ENCODE data around the gene LGALS9B.
"Not testable (repeated sequence)": the region's sequence is repeated elsewhere in the genome, so short reads cannot be mapped to it uniquely, and the experiment has no call there.

LGALS9B gene

GRCh38 chr17:20466553-20466952 lies 786 bp downstream of the LGALS9B start:
- not testable (repeated sequence) for DNase-seq

DNA sequence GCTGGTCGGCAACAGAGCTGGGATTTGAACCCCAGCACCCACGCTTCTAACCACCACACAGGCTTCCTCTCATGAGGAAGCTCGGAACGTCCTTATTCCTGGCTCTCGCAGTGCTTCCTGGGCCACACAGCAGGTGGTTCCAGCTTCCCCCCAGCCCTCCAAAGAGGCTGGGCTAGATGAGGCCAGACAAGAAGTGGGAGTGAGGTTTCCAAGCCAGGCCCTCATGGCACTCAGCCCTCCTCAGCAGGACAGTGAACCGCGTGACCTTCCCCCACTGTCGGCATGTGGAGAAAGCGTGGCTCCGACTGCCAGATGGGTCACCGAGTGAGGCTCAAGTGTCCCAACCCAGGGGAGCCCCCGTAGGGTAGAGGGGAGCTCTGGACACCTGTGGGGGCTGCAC lies 1.8 kb downstream of the LGALS9B start:
- not testable (repeated sequence) for DNase-seq

DNA sequence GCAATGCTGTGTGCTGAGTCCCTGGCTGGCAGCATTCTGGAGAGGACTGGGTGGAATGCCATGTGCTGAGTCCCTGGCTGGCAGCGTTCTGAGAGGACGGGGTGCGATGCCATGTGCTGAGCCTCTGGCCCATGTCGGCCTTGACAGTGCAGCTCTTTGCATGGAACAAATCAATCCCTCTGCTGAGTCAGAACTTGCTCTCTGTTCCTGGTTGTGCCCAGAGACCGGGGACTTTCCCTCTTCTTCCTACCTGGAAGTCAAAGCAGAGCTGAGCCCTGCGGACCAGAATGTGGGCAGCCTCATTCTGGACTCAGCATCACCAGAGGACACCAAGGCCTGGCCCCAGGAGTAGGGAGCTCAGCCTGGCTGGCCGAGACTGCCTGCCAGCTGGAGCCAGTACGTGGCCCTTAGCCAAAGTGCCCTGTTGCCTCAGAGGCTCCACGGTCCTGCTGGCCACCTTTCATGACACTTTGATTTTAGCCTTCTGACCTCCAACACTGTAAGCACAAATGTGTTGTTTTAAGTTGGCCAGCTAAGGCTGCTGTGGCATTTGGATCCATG lies 2.4 kb downstream of the LGALS9B start:
- not testable (repeated sequence) for DNase-seq

DNA sequence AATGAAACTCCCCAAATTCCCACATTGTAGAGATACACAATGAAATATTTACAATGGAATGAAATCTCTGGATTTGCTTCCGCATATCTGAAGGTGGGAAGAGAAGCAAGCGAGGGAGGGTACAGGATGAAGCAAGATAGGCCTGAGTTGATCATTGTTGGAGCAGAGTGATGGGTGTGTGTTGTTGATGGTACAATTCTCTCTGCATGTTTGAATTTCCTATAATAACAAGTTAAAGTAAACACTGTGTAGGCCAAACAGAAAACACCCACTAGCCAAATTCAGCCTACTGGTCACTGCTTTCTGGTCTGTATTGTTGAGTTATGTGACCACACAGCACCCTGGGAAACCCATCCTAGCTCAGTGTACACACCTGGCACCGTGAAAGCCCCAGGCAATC lies 5.2 kb downstream of the LGALS9B start:
- DNase-seq: not testable (repeated sequence)

DNA sequence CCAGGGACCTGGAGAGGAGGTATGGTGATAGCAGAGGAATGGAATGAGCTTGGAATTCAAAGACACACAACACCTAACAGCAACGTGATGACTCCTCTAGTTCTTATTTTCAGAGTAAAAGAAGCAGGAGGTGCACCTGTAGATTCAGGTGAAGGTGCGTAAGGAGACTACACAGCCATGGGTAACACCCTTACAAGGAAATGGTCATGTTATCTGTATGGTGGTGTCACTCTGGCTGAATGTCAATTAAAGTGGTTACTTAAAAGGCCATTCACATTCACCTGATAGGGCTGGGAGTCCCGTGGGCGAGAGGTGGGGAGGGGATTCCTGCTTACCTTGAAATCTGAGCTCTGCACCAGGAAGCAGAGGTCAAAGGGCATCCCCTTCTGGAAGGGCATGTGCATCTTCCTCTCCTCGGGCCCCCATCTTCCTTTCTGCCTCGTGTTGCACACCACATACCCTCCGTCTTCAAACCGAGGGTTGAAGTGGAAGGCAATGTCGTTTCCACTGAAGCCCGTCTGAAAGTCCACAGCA lies 9.4 kb downstream of the LGALS9B start:
- DNase-seq: not testable (repeated sequence)

- not testable (repeated sequence) for DNase-seq
These were observed 12.2 kb downstream of the LGALS9B start for GRCh38 chr17:20455106-20455505.

DNA sequence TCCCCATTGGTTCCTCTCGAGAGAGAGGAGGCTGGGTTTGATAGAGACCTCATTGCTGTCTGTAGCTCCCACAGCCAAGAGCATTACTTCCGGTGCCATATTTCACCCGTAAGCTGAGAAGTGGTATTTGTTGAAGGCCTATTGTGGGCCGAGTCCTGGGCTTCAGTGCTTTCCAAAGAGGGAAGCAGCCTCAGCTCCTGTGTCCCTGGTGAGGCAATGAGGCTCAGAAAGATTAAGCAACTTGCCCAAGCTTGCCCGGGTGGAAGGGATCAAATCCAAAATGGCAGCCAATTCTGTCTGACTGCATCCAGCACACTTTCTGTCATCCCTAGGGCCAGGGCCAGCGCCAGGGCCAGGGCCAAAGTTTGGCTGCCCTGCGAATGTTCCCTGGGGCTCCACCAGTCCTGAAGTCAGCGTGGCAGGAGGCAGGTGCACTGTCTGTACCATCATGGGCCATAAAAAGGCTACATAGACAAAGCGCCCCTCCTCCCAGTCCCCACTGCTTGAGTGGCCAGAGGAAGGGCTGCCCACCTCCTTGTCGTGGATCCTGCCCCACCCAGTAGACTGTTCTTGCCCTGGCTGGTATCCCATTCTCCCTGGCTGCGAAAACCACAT lies 13.4 kb downstream of the LGALS9B start:
- not testable (repeated sequence) for DNase-seq

- DNase-seq: not testable (repeated sequence)
These were observed 16.5 kb downstream of the LGALS9B start for GRCh38 chr17:20450852-20451251.

DNA sequence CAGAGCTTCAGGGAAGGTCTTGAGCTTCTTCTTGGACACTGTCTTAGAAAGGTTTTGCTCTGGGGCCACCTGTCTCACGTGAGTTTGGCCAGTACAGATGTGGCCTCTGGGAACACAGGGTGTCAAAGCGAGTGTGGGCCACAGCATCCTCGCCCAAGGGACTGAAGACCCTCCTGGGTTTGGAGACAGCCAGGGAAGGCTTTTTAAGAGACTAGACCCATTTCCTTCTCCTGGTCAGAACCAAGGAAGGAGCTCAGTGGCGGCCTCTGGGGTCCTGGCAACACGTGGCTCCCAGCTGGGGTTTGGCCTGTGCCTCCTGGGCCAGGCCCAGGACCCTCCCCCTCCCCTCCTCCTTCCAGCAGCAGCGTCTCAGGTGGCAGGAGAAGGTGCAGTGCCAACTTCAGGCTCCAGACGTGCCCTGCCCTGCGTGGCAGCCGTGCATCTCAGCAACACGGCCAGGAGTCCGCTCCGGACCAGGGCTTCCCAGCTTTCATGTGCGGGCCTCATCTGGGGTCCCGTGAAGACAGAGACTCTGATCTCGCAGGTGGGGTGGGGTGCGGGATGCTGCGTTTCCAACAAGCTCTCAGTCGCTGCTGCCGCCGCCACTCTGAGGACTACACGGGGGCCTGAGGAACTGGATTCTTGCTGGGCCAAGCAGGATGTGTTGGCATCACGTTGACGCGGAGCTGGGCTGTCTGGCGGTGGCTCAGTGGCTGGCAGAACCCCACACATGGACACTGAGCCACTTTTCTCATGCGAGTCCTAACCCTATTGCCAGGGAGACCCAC lies 19.6 kb downstream of the LGALS9B start:
- DNase-seq: not testable (repeated sequence)

- DNase-seq: not testable (repeated sequence)
These were observed 20.4 kb downstream of the LGALS9B start for GRCh38 chr17:20446895-20447294.

GRCh38 chr17:20444581-20445236 lies 22.6 kb downstream of the LGALS9B start:
- DNase-seq: not testable (repeated sequence)

DNA sequence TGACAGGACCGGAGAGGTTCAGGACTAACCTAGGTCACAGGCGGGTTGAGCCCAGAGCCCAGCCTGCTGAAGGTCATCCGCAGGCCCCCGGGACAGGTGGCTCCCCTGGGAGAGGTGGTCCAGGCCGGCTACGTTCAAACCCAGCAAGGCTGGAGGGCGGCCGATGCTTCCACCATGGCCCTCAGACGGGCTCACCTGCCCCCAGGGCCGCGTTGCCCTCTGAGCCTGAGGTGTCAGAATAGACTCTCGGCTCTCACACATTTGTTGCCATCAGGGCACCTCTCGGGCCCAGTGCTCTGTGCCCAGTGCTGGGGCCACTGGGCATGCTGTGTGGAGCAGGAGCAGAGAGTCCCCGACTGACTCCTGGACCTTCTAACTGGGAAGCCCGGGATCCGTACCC lies 23.2 kb downstream of the LGALS9B start:
- not testable (repeated sequence) for DNase-seq

GRCh38 chr17:20443632-20444031 lies 23.7 kb downstream of the LGALS9B start:
- DNase-seq: not testable (repeated sequence)

DNA sequence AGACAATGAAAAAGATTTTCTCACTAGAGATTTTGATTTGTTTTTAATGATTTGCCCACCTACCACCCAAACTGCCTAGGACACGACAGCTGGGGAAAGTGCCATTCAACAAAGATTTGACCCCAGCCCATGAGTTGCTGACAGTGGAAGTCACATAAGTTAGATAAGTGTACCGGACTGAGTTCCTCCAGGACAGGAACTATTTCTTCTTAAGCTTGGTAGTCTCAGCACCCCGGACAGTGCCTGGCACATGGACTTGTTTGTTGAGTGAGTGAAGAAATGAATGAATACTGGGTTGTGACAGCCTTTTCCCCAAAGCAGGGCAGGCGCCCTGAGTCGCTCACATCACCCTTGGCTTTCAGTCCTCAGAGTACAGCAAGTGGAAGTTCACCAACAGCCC lies 26.7 kb downstream of the LGALS9B start:
- DNase-seq: not testable (repeated sequence)

GRCh38 chr17:20435166-20435565 lies 32.2 kb downstream of the LGALS9B start:
- DNase-seq: not testable (repeated sequence)

DNA sequence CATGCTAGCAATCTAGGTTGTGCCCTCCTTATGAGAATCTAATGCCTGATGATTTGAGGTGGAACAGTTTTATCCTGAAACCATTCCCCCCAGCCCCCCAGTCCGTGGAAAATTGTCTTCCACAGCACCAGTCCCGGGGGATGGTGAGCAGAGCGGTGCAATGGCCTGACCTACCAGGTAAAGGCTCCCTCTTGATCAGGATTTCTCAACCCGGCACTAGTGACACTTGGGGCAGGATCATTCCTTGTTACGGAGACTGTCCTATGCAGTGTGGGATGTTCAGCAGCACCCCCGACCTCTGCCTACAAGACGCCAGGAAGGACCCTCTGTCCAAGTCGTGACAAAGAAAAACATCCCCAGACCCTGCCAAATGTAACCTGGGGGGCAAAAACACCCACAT lies 34.0 kb downstream of the LGALS9B start:
- DNase-seq: not testable (repeated sequence)

DNA sequence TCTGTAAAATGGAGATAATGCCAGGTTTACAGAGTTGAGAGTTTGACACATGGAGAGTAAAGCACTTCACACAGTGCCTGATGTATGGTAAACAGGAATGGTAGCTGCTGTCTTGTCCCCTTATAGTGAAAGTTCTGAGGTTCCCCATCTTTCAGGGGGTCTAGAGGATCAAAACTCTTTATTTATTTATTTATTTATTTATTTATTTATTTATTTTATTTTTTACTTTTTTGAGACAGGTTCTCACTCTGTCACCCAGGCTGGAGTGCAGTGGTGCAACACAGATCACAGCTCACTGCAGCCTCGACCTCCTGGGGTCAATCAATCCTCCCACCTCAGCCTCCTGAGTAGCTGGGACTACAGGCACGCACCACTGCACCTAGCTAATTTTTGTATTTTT lies 40.1 kb downstream of the LGALS9B start:
- not testable (repeated sequence) for DNase-seq

DNA sequence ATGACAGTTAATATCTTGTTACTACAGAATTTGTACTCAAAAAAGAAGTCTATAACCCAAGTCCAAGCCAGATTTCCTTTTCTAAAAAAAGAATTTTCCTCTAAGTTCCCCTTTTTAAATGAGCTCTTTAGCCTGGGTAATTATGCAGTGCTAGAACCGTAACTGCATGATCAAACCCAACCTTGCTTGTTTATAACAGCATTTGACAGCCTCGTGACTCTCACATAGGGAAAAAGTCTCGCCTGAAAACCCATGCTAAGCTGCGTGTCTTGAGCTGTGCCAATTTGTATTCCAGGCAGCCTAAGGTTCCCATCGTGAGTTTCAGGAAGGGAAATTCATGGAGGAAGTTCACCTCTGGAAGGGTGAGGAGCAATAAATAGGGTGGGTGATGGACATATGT lies 44.5 kb downstream of the LGALS9B start:
- not testable (repeated sequence) for DNase-seq

DNA sequence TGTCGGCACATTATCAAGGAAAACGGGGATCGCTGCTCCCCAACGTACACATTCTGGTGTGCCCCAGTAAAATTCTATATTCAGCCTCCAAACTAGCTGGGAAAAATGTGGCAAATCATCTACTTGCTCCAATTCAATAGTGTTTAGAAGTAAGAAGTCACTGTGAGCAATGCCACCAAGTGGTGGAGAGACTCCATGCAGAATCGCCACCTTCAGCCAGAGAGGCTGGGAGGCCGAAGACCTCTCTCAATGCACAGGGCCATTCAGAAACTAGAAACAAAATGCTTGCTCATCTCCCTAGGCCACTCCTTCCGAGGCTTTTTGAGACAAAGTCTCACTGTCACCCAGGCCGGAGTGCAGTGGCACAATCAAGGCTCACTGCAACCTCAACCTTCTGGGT lies 48.5 kb downstream of the LGALS9B start:
- not testable (repeated sequence) for DNase-seq

- DNase-seq: not testable (repeated sequence)
These were observed 49.8 kb downstream of the LGALS9B start for GRCh38 chr17:20417492-20418080.

- not testable (repeated sequence) for DNase-seq
These were observed 50.9 kb downstream of the LGALS9B start for GRCh38 chr17:20416381-20416911.

DNA sequence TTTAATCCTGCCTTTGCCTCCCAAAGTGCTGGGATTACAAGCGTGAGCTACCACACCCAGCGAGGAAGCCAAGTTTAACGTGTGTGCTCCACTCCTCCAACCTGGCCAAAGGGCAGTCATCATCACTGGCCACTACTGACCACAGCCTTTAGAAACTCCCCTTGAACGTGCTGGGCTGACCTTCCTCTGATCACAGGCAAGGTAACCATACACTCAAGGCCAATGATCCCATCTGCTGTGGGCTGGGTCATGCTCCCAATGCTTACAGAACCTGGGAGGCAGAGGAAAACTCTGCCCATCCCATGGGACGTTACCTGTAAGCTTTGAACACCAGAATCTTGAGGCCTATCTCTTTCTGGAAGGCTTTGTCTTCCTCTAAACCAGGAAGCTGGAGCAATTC lies 51.9 kb downstream of the LGALS9B start:
- DNase-seq: not testable (repeated sequence)

All from COR-L47 (cell line).